ENCODE data around the gene ECT2L.

DNA sequence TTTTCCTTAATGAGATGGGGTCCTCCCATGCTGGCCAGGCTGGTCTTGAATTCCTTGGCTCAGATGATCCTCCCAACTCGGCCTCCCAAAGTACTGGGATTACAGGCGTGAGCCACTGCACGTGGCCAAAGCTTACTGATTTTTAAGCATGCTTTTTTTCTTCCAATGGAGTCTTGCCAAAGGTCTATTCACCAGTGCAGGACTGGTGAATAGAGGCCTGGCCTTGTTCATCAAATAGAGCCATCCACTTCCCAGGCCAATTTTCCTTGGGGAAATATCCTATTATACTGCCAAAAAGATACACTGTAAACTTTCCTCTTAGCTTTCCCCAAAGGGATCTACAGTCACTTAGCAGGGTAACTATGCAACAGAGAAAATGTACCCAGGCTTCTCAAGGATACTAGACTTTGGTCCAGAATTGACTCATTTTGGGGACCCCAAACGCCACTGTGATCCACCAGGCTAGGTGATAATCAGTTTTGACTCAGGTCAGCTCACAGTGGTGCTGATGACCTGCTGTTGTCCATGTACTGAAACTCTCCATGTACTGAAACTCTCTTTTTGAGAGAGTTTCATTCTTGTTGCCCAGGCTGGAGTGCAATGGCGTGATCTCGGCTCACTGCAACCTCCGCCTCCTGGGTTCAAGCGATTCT is 100.3 kb downstream of the ECT2L start:
- TF ChIP-seq, protein P1, sequence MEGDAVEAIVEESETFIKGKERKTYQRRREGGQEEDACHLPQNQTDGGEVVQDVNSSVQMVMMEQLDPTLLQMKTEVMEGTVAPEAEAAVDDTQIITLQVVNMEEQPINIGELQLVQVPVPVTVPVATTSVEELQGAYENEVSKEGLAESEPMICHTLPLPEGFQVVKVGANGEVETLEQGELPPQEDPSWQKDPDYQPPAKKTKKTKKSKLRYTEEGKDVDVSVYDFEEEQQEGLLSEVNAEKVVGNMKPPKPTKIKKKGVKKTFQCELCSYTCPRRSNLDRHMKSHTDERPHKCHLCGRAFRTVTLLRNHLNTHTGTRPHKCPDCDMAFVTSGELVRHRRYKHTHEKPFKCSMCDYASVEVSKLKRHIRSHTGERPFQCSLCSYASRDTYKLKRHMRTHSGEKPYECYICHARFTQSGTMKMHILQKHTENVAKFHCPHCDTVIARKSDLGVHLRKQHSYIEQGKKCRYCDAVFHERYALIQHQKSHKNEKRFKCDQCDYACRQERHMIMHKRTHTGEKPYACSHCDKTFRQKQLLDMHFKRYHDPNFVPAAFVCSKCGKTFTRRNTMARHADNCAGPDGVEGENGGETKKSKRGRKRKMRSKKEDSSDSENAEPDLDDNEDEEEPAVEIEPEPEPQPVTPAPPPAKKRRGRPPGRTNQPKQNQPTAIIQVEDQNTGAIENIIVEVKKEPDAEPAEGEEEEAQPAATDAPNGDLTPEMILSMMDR (IDR thresholded peaks at IDR 0.05; ENCODE audit: insufficient read depth, low read length, poor library complexity, severe bottlenecking): no peak
- TF ChIP-seq EZH2phosphoT487 (conservative IDR thresholded peaks at IDR 0.05; ENCODE audit: low read length): no peak
